Activated naive CD8-positive, alpha-beta T cell treated with anti-CD3 and anti-CD28 coated beads, Interleukin-2, amount 50 U/mL, for 24 hours (primary cell): ENCODE measurements around the gene FXYD3.
A peak's percentile ranks its signal among the peaks of the same experiment; 100 is the strongest.

Source experiments
- ATAC-seq: fragments of 150-1000 bp; cut with Tn5 transposase; one replicate; pipeline ENCODE4 v1.10.0; 2021
- DNase-seq: peaks from one replicate; pipeline ENCODE4 v3.0.0; 2021
- H3K27ac Mint-ChIP-seq: one replicate; pipeline ENCODE4 v1.8.0; 2021; ENCODE audit warnings: mild to moderate bottlenecking, mixed read lengths
- H3K27me3 Mint-ChIP-seq: one replicate; pipeline ENCODE4 v1.8.0; 2021; ENCODE audit warnings: mixed read lengths
- H3K36me3 Mint-ChIP-seq: one replicate; pipeline ENCODE4 v1.8.0; 2021; ENCODE audit warnings: low read depth, mixed read lengths
- H3K4me1 Mint-ChIP-seq: one replicate; pipeline ENCODE4 v1.8.0; 2021; ENCODE audit warnings: mixed read lengths
- H3K4me3 Mint-ChIP-seq: one replicate; pipeline ENCODE4 v1.8.0; 2021; ENCODE audit warnings: mild to moderate bottlenecking, moderate library complexity, mixed read lengths
- H3K9me3 Mint-ChIP-seq: one replicate; pipeline ENCODE4 v1.8.0; 2021; ENCODE audit warnings: mixed read lengths

Gene FXYD3

GRCh38 chr19:35115177-35115951 lies at the start of gene FXYD3:
FXYD3 (plus strand) TSS chr19:35115823; CDS start chr19:35119377, 3,554 bp downstream.
- Mint-ChIP-seq H3K9me3 (no peaks in the 10 kb centered on the region), H3K27ac (no peak within 1 kb of the TSS), H3K27me3 (peaks cover 5% of the 10 kb centered on the region), H3K4me3 (peak within 1 kb of the TSS; percentile 38), H3K4me1 (peaks cover 5% of the 10 kb centered on the region), H3K36me3 (no peaks in the 10 kb centered on the region)
- no peak for DNase-seq
- ATAC-seq: no peak

GRCh38 chr19:35066121-35066520 lies 49.5 kb upstream of the FXYD3 start:
- no peaks in the 10 kb centered on the region for H3K36me3 Mint-ChIP-seq
- peaks cover 20% of the 10 kb centered on the region for H3K4me1 Mint-ChIP-seq
- no peak overlapping the region for H3K4me3 Mint-ChIP-seq
- DNase-seq: no peak
- H3K27me3 Mint-ChIP-seq: peaks cover 3% of the 10 kb centered on the region
- ATAC-seq: no peak
- H3K9me3 Mint-ChIP-seq: peaks cover 5% of the 10 kb centered on the region
- no peak overlapping the region for H3K27ac Mint-ChIP-seq

GRCh38 chr19:35066691-35067563 lies 48.7 kb upstream of the FXYD3 start:
- peak overlapping the region; percentile 71 for H3K27ac Mint-ChIP-seq
- H3K27me3 Mint-ChIP-seq: peaks cover 2% of the 10 kb centered on the region
- DNase-seq (peak; percentile 95), ATAC-seq (peak; percentile 88)
- H3K36me3 Mint-ChIP-seq: no peaks in the 10 kb centered on the region
- peaks cover 20% of the 10 kb centered on the region for H3K4me1 Mint-ChIP-seq
- H3K9me3 Mint-ChIP-seq: peaks cover 5% of the 10 kb centered on the region
- no peak overlapping the region for H3K4me3 Mint-ChIP-seq

GRCh38 chr19:35068941-35069634 lies 46.5 kb upstream of the FXYD3 start:
- Mint-ChIP-seq H3K27me3 (no peaks in the 10 kb centered on the region), H3K4me3 (no peak overlapping the region), H3K9me3 (peaks cover 5% of the 10 kb centered on the region), H3K27ac (no peak overlapping the region), H3K4me1 (peaks cover 13% of the 10 kb centered on the region), H3K36me3 (no peaks in the 10 kb centered on the region)
- ATAC-seq: no peak
- no peak for DNase-seq

- Mint-ChIP-seq H3K4me3 (no peak overlapping the region), H3K9me3 (peaks cover 5% of the 10 kb centered on the region), H3K27ac (no peak overlapping the region), H3K4me1 (peaks cover 8% of the 10 kb centered on the region), H3K36me3 (no peaks in the 10 kb centered on the region), H3K27me3 (no peaks in the 10 kb centered on the region)
- ATAC-seq (no peak), DNase-seq (no peak)
These were observed 45.9 kb upstream of the FXYD3 start for GRCh38 chr19:35069696-35070095.

- no peak for ATAC-seq
- H3K4me1 Mint-ChIP-seq: peaks cover 8% of the 10 kb centered on the region
- no peak overlapping the region for H3K4me3 Mint-ChIP-seq
- H3K9me3 Mint-ChIP-seq: peaks cover 5% of the 10 kb centered on the region
- no peaks in the 10 kb centered on the region for H3K27me3 Mint-ChIP-seq
- no peaks in the 10 kb centered on the region for H3K36me3 Mint-ChIP-seq
- H3K27ac Mint-ChIP-seq: no peak overlapping the region
- DNase-seq: no peak
These were observed 45.2 kb upstream of the FXYD3 start for GRCh38 chr19:35070471-35070870.

- no peaks in the 10 kb centered on the region for H3K36me3 Mint-ChIP-seq
- H3K4me1 Mint-ChIP-seq: no peaks in the 10 kb centered on the region
- H3K9me3 Mint-ChIP-seq: peaks cover 5% of the 10 kb centered on the region
- DNase-seq: no peak
- no peaks in the 10 kb centered on the region for H3K27me3 Mint-ChIP-seq
- ATAC-seq: no peak
- no peak overlapping the region for H3K4me3 Mint-ChIP-seq
- no peak overlapping the region for H3K27ac Mint-ChIP-seq
These were observed 42.1 kb upstream of the FXYD3 start for GRCh38 chr19:35073516-35073915.

GRCh38 chr19:35073941-35074340 lies 41.7 kb upstream of the FXYD3 start:
- ATAC-seq (no peak), DNase-seq (no peak)
- no peak overlapping the region for H3K27ac Mint-ChIP-seq
- no peak overlapping the region for H3K4me3 Mint-ChIP-seq
- peaks cover 5% of the 10 kb centered on the region for H3K9me3 Mint-ChIP-seq
- H3K36me3 Mint-ChIP-seq: no peaks in the 10 kb centered on the region
- peaks cover 2% of the 10 kb centered on the region for H3K27me3 Mint-ChIP-seq
- H3K4me1 Mint-ChIP-seq: no peaks in the 10 kb centered on the region

- no peak overlapping the region for H3K4me3 Mint-ChIP-seq
- H3K36me3 Mint-ChIP-seq: no peaks in the 10 kb centered on the region
- H3K4me1 Mint-ChIP-seq: no peaks in the 10 kb centered on the region
- DNase-seq: no peak
- H3K27ac Mint-ChIP-seq: no peak overlapping the region
- peaks cover 2% of the 10 kb centered on the region for H3K27me3 Mint-ChIP-seq
- peaks cover 5% of the 10 kb centered on the region for H3K9me3 Mint-ChIP-seq
- no peak for ATAC-seq
These were observed 41.0 kb upstream of the FXYD3 start for GRCh38 chr19:35074426-35075201.

- DNase-seq (no peak), ATAC-seq (peak; percentile 27)
- H3K4me3 Mint-ChIP-seq: no peak overlapping the region
- H3K36me3 Mint-ChIP-seq: no peaks in the 10 kb centered on the region
- no peak overlapping the region for H3K27ac Mint-ChIP-seq
- H3K27me3 Mint-ChIP-seq: peaks cover 2% of the 10 kb centered on the region
- H3K4me1 Mint-ChIP-seq: no peaks in the 10 kb centered on the region
- peaks cover 4% of the 10 kb centered on the region for H3K9me3 Mint-ChIP-seq
These were observed 40.2 kb upstream of the FXYD3 start for GRCh38 chr19:35075202-35076025.

GRCh38 chr19:35076026-35076370 lies 39.6 kb upstream of the FXYD3 start:
- H3K36me3 Mint-ChIP-seq: no peaks in the 10 kb centered on the region
- no peak for DNase-seq
- H3K27ac Mint-ChIP-seq: no peak overlapping the region
- no peak for ATAC-seq
- H3K27me3 Mint-ChIP-seq: peaks cover 2% of the 10 kb centered on the region
- no peaks in the 10 kb centered on the region for H3K9me3 Mint-ChIP-seq
- no peaks in the 10 kb centered on the region for H3K4me1 Mint-ChIP-seq
- no peak overlapping the region for H3K4me3 Mint-ChIP-seq

GRCh38 chr19:35076657-35077056 lies 39.0 kb upstream of the FXYD3 start:
- DNase-seq: no peak
- Mint-ChIP-seq H3K4me1 (no peaks in the 10 kb centered on the region), H3K4me3 (no peak overlapping the region), H3K27ac (no peak overlapping the region), H3K36me3 (no peaks in the 10 kb centered on the region), H3K27me3 (peaks cover 2% of the 10 kb centered on the region), H3K9me3 (no peaks in the 10 kb centered on the region)
- no peak for ATAC-seq

GRCh38 chr19:35077411-35078223 lies 38.0 kb upstream of the FXYD3 start:
- Mint-ChIP-seq H3K27me3 (peaks cover 2% of the 10 kb centered on the region), H3K4me1 (no peaks in the 10 kb centered on the region), H3K4me3 (no peak overlapping the region), H3K27ac (no peak overlapping the region), H3K9me3 (no peaks in the 10 kb centered on the region), H3K36me3 (no peaks in the 10 kb centered on the region)
- no peak for DNase-seq
- ATAC-seq: no peak
